Skin epidermis (tissue), 12 donors: ENCODE measurements around the gene SIL1.

ENCODE experiments used
- H3K27ac ChIP-seq, 21 experiments: fragments of 200-600 bp; sonication (generic) in 11 of 21; one replicate each; pipeline ENCODE4 v1.5.0; 2020; ENCODE audit warnings: mild to moderate bottlenecking in 3 of 21, inconsistent platforms in 2 of 21, moderate library complexity in 2 of 21
- H3K4me3 ChIP-seq, 7 experiments: fragments of 200-600 bp; sonication (generic) in 2 of 7; one replicate each; pipeline ENCODE4 v1.5.0; 2020; ENCODE audit warnings: inconsistent platforms in 2 of 7, mild to moderate bottlenecking in 2 of 7, moderate library complexity in 1 of 7

Gene SIL1

GRCh38 chr5:139149477-139150199 is 48.5 kb downstream of the SIL1 start:
- Histone ChIP-seq H3K27ac (peak overlapping the region in 5 of 21 experiments; percentile 3 to 32 (median 26)), H3K4me3 (no peak overlapping the region)

GRCh38 chr5:139148986-139149385 is 49.2 kb downstream of the SIL1 start:
- H3K4me3 ChIP-seq: no peak overlapping the region
- H3K27ac ChIP-seq: peak overlapping the region in 6 of 21 experiments; percentile 2 to 54 (median 22)

GRCh38 chr5:139148306-139148705 is 49.9 kb downstream of the SIL1 start:
- Histone ChIP-seq H3K27ac (peak overlapping the region in 13 of 21 experiments; percentile 2 to 59 (median 42)), H3K4me3 (no peak overlapping the region)

GRCh38 chr5:139147483-139148087 is 50.6 kb downstream of the SIL1 start:
- H3K4me3 ChIP-seq: no peak overlapping the region
- H3K27ac ChIP-seq: peak overlapping the region in 9 of 21 experiments; percentile 2 to 59 (median 39)

- no peak overlapping the region for H3K4me3 ChIP-seq
Measured at GRCh38 chr5:139146809-139147482, 51.2 kb downstream of the SIL1 start.

GRCh38 chr5:139141446-139142204 is 56.5 kb downstream of the SIL1 start:
- peak overlapping the region in 4 of 21 experiments; percentile 25 to 59 (median 39) for H3K27ac ChIP-seq
- no peak overlapping the region for H3K4me3 ChIP-seq

More at GRCh38 chr5:139146809-139147482, 51.2 kb downstream of the SIL1 start:
- peak overlapping the region in 3 of 21 experiments; percentile 2 to 59 (median 32) for H3K27ac ChIP-seq

DNA sequence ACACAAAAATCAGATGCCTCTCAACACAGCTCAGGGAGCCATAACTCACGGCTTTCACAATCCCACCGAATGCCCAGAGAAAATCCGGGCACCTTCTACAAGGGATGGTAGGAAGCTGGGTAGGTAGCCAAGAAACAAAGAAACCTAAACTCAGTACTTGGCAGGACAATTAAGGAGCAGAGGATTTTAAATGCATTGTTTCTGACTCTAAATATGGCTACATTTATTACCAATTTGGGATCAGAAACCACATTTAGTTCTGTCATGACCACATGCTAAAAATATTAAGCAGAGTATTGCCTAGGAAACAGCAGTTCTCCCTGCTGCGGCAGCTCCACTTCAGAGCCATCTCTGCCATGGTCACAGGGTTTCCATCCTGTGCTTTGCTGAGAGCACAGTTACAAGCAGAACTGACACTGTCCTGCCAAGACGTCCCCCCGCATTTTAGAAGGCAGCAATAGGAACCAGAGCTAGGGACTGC is 57.5 kb downstream of the SIL1 start:
- peak overlapping the region in 6 of 21 experiments; percentile 5 to 59 (median 28) for H3K27ac ChIP-seq
- H3K4me3 ChIP-seq: no peak overlapping the region

DNA sequence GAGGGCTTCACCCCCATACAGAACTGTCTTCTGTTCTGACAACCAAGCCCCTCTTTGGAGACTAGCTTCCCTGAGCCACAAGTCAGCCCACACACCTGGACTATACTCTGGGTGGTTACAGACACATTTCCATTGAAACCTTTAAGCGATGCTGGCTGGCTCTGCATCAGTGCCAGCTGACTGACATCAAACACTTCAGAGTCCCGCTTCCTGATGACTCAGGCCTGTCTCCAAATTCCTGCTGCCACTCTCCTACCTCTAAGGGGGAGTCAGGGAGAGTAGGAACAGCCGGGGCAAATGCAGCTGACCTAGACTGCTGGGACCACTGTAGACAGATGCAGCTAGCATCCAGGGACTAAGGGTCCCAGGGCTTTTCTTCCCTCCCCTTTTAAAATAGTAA is 59.4 kb downstream of the SIL1 start:
- no peak overlapping the region for H3K4me3 ChIP-seq
- H3K27ac ChIP-seq: no peak overlapping the region

DNA sequence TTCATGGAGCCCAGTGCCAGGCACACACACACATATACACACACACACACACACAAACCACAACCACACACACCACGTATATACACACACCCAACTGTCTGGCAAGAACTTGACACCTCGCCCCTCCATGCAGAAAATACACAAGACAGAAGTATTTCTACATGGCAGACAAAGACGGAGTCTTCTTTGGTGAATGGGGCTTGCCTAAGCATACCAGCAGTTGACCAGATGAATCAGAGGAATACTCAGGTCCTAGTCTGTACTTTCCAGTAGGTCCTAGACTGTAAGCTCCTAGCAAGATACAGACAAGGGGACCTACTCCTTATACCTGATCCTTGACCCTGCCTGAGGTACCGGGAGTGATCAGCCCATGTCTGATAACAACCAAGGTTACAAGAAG is 60.1 kb downstream of the SIL1 start:
- Histone ChIP-seq H3K27ac (no peak overlapping the region), H3K4me3 (no peak overlapping the region)

DNA sequence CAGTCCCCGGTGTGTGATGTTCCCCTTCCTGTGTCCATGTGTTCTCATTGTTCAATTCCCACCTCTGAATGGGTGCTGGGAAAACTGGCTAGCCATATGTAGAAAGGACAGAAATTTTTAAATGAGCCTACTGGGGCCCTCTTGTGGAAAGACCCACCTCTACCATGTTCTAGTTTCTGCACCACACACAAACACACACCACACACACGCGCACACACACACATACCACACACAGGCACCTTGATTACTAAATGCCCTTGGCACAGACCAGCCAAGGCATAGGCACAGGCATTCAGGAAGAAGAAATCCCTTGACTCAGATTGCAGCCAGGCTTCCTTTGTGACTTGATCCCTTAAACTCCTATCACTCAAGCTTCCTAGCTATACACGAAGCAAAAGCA is 60.5 kb downstream of the SIL1 start:
- H3K4me3 ChIP-seq: no peak overlapping the region
- no peak overlapping the region for H3K27ac ChIP-seq

- Histone ChIP-seq H3K27ac (no peak overlapping the region), H3K4me3 (no peak overlapping the region)
Measured at GRCh38 chr5:139134906-139135305, 63.3 kb downstream of the SIL1 start.

- H3K27ac ChIP-seq: no peak overlapping the region
- H3K4me3 ChIP-seq: no peak overlapping the region
Measured at GRCh38 chr5:139133282-139133681, 64.9 kb downstream of the SIL1 start.

- Histone ChIP-seq H3K4me3 (no peak overlapping the region), H3K27ac (peak overlapping the region in 5 of 21 experiments; percentile 16 to 80 (median 64))
Measured at GRCh38 chr5:139132515-139132914, 65.7 kb downstream of the SIL1 start.

- peak overlapping the region in 15 of 21 experiments; percentile 3 to 80 (median 39) for H3K27ac ChIP-seq
Measured at GRCh38 chr5:139131921-139132432, 66.2 kb downstream of the SIL1 start.

GRCh38 chr5:139131465-139131864 is 66.7 kb downstream of the SIL1 start:
- H3K4me3 ChIP-seq: no peak overlapping the region
- H3K27ac ChIP-seq: peak overlapping the region in 16 of 21 experiments; percentile 3 to 80 (median 36)

More at GRCh38 chr5:139131921-139132432, 66.2 kb downstream of the SIL1 start:
- H3K4me3 ChIP-seq: no peak overlapping the region

- Histone ChIP-seq H3K4me3 (no peak overlapping the region), H3K27ac (peak overlapping the region in 14 of 21 experiments; percentile 3 to 80 (median 36))
Measured at GRCh38 chr5:139131062-139131461, 67.1 kb downstream of the SIL1 start.

GRCh38 chr5:139130214-139130613 is 68.0 kb downstream of the SIL1 start:
- no peak overlapping the region for H3K27ac ChIP-seq

GRCh38 chr5:139126711-139127111 is 71.5 kb downstream of the SIL1 start:
- no peak overlapping the region for H3K4me3 ChIP-seq
- H3K27ac ChIP-seq: no peak overlapping the region

More at GRCh38 chr5:139130214-139130613, 68.0 kb downstream of the SIL1 start:
- H3K4me3 ChIP-seq: no peak overlapping the region

DNA sequence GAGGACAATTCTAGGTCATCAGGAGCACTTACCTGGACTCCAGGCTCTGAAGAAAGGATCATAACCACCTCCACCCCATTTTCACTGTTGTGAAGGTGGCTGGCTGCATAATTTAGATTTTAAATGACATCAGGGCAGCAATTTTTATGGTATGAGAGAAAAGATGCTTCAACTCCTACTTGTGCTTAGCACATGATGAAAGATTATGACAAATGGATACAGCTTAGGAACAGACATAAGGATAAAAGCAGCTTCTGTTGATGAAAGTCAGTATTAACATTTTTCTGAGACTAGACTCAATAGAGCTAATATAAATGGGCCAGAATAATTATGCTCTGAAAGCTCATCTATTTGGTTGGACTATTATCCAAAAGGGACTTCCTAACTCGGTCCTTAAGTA is 72.2 kb downstream of the SIL1 start:
- no peak overlapping the region for H3K27ac ChIP-seq
- H3K4me3 ChIP-seq: no peak overlapping the region
